ENCODE data around the gene MROH7. TPM values are rescaled to one million over a fixed set of nuclear protein-coding genes. Genes with fewer than 3 reads are reported as not detected.

The MROH7 gene
- polyA plus RNA-seq, 1 donor: 6.0 TPM

DNA sequence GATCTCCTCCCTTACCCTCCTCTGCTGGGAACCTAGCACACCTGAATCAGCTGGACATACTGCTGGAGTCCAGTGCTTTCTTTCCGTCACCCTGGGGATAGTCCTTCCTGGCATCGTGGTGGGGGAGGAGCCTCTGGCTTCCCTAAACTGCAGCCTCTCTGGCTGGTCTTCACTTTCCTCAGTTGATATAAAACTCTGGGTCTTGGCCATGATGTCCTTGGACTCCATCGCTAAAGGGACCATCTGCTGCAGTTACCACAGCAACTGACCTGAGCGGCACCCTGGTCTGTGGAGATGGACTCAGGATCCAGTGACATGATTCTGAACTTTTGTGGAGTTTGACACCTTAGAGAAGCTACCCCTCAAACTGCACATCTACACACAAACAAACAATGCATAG is 99.9 kb downstream of the MROH7 start:
- DNase-seq (ENCODE audit: low read depth): no peak

DNA sequence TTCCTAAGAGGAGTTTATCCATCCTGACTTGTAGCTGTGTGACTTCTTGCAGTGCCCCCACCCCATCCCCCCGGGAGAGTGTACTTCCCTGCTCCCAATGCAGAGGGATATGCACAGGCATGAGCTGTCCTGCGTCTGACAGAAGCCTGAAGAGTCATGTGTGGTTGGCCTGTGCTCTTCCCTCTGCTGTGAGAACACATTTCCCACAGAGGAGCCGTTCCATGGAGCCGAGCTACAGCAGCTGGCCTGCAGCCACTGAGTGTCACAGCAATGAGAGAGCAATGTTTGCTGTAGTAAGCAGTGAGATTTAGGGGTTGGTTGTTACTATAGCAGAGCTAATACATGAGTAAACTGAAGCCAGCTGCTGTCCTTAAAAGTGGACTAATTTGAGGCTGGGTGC is 100.7 kb downstream of the MROH7 start:
- no peak for DNase-seq (ENCODE audit: low read depth)

DNA sequence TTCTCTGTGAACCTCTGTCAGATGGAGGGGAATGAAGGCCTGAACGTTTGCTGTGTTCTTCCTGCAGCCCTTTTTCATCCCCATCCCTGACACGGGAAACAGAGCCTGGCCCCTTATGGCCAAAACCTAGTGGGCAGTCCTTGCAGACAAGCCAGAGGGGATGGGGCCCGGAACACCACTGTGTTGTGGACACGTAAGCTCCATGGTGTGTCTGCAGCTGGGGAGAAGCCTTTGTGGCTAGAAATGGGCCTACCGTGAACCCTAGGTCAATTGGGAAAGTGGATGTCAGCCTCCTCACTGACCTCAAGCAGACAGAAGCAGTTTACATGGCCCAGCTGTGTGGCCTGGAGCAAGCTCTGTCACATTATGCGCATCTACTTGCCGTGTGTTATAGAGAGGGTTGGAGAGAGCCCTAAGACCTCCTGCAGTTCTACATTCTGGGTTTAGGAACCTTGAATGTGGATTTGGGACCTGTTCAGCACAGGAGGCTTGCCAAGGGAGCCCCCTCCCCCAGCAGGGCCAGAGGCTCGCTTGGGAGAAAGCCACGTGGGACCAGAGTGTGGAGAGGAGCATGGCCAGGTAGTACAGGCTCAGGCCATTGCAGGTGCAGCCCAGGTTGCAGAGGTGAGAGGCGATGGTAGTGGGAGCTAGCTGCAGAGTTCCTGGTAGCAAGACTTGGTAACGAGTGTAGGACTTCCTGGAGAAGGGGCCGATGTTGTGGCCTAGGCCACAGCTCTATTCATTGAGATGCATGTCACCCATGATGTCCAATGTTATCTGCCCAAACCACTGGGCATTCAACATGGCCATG is 102.0 kb downstream of the MROH7 start:
- no peak for DNase-seq (ENCODE audit: low read depth)

DNA sequence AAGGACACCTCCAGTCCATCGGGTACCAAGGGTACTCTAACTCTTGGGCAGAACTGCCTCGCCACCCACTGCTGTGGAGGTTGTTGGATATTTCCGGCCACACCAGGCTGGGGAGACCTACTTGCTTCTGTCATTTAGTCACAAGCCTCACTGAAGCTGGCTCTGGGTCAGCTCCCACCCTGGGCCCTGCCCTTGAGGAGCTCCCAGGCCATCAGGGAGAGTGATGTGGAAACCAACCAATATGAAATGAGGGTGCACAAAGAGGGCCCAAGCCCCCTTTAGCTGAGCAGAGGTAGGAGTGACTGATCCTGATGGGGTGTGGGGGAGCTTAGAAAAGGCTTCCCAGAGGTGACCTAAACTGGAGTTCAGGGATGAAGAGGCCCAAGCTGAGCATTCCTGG is 103.1 kb downstream of the MROH7 start:
- DNase-seq (ENCODE audit: low read depth): no peak

DNA sequence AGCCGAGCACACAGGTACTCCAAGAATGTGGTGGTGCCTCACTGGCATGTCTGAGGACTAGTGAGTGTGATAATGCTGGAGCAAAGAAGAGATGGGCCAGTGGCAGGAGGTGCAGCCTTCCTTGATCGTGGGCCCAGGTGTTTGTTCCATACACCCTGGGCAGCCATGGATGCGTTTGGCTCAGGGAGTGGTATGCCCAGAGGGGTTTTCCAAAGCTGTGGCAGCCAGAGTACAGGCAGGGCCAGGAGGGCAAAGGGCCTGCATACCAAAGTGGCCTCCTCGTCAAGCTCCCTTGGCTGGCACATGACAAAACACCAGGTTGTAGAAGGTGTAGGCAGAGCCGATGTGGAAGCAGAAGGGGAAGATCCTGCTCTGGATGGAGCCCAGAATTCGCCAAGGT is 103.7 kb downstream of the MROH7 start:
- DNase-seq (ENCODE audit: low read depth): no peak

DNA sequence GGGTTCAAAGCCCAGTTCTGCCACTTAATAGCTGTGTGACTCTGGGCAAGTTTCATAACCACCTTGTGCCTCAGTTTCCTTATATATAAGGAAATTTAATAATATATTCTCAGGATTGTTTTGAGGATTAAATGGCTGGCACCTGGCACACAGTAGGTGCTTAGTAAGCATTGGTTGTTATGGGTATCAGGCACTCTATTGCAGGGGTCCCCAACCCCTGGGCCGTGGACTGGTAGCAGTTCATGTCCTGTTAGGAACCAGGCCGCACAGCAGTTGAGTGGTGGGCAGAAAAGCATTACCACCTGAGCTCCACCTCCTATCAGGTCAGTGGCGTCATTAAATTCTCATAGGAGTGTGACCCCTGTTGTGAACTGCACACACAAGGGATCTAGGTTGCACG is 104.3 kb downstream of the MROH7 start:
- DNase-seq (ENCODE audit: low read depth): no peak

DNA sequence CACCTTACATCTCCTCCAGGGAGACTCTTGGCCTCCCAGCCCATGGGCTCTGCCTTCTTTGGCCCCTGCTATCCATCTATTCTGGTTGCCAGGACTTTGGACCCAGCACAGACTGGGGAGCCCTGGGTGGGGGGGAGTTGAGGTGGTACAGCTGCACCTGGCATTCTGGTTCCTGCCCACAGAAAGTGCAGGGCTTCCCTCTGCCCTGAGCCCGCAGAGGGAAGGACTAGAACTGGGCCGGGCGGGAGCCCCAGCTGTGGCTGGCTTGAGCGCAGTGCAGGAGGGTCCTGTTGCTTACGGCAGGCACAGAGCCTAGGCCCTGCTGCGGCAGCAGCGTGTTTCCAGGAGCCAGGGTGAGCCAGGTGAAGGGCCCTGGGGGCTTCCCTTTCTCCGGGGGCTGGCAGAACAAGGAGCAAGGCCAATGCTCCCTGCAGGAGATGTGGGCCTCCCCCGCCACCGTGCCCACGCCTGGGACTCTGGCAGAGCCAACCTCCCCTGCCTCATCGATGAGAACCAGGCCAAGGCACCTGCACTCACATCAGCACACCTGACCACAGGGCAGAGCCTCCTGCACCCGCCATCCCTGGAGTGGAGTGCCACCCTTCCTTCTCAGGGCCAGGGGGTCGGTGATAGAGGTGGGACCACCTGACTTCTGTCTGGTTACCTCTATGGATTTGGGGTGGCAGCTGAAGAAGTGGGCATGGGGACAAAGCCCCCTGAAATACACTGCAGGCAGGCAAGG is 106.7 kb downstream of the MROH7 start:
- no peak for DNase-seq (ENCODE audit: low read depth)

DNA sequence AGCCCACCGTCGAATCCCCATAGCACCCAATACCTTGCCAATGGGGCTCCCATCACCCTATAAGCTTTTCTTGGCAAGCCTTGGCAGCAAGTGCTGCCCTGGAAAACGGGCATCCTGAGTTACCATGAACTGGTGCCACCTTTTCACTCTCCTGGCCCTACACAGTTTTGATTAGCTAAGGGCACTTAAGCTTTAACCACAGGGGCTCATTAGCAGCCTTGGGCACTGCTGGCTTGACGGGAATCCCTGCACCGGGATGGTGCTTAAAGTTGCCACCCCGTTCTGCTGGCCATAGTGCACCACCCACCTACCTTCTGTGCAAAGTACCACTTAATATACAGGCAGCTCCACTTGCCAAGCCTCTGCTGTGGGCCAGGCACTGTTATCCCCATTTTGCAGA is 109.0 kb downstream of the MROH7 start:
- no peak for DNase-seq (ENCODE audit: low read depth)

DNA sequence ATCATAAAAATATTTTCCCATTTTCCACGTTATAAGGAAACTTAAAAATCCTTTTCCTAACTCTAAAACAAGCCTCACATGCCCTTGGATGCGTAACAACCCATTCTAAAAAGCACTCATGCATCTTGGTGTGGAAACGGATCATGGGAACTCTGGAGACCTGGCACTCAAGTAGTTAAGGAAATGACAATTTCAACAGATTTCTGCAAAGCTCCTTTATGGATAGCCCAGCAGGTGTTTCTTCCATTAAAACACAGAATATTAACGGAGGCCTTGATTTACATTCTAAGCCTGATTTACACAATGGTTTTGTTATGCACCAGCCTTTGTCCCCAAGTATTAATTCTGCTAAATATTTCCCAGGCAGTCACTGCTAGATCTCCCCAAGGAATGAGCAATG is 109.8 kb downstream of the MROH7 start:
- no peak for DNase-seq (ENCODE audit: low read depth)

DNA sequence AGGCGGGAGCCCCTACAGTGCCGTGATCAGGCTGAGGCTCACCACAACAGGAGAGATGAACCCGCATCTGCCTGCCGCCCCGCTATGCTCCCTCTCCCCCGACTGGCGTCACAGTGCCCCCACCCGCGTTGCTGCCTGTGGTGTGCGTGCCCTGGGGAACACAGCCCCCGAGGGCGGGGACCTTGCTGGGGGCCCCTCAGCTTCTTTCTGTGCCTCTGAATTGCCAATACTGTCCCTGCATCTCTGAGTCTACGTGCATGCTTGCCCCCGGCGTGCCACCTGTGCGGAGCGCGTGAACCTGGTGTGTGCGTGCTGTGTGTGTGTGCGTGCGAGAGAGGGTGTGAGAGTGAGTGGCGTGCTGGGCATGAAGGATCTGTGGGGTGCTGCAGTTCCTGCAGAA is 112.5 kb downstream of the MROH7 start:
- DNase-seq (ENCODE audit: low read depth): no peak

DNA sequence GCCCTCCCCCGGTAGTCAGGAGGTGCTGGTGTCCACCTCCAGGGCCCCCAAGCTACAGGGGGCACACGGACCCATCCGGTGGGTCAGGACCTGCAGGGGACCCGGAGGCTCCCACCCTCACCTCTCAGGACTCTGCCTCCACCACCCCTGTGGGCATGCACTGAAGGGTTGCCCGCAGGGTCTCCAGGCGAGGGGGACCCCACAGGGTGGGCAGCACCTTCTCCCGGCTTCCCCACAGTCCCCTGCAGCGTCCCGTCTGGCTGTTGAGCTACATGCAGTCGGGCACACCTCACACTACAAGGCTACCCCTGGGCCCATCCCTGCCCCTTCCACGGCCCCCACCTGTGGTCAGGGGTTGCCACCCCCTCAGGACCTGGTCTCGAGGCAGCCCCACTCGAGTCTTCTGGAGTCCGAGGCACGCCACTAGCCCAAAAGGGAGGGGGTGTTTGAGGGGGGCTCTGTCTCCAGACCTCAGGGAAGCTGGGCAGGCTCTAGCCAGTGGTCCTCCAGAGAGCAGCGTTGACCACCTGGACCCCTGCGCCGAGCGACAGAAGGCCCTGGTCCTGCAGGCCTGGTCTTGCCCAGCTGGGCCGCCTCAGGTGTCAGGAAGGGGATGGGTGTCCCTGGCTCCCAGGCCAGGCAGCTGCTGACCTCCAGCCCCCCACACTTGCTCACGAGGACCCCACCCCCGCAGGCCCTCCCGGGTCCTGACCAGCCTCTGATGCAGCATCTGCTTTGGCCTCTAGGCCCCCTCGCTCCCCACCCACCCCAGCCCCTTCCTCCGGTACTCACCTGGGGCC is 113.1 kb downstream of the MROH7 start:
- no peak for DNase-seq (ENCODE audit: low read depth)

DNA sequence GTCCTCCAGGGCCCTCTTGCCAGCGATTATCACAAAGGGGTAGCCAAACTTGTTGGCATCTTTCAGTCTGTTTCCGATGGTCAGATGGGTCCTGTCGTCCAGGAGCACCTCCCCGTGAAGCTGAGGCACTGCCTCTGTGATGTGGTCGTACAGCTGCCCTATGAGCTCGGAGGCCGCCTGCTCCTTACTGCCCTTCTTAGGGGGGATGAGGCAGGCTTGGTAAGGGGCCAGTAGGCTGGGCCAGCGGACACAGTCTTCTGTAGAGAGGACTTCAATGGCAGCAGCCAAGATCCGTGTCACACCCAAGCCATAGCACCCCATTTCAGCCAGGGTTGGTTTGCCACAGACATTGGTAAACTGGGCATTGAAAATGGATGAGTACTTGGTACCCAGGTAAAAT is 116.2 kb downstream of the MROH7 start:
- no peak for DNase-seq (ENCODE audit: low read depth)

DNA sequence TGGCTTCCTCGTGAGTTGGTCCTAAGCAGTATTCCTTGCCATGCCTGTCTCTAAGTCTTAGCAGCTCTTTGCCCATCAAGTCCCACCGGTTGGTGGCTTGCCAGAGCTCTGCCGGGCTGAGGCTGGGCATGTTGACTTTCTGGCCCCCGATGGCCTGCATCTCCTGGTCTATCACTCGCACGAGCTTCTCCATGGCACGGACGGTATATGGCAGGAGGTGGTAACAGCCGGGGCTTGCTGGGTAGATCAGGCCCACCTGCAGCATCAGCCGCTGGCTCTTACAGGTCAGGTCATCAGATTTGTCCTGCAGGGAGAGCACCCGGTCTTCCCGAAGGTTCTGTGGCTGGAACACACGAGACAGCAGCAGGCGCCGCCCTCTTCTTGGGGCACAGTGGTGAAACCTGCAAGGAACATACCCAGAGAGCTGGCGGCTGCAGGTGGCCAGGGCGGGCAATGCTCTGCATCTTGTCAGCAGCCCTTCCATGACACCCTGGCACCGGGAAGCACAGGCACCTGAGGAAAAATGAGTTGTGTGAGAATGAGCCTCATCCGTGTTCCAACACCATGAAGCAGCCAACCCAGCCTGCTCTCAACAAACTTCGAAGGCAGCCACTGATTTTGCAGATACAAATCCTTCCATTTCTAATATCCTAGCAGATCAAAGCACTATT is 117.2 kb downstream of the MROH7 start:
- no peak for DNase-seq (ENCODE audit: low read depth)

Other genes starting within 250 kb of the MROH7 start
- 52.0 TPM for gene SSBP3, start 235.4 kb upstream of the MROH7 start, polyA plus RNA-seq (ENCODE audit: insufficient read length)
- gene ACOT11, start 93.6 kb upstream of the MROH7 start, polyA plus RNA-seq (ENCODE audit: insufficient read length): 5.1 TPM
- 0.34 TPM for gene FAM151A, start 18.3 kb upstream of the MROH7 start, polyA plus RNA-seq (ENCODE audit: insufficient read length)
- gene TTC4, start 74.1 kb downstream of the MROH7 start, polyA plus RNA-seq (ENCODE audit: insufficient read length): 27.6 TPM
- gene PARS2, start 122.7 kb downstream of the MROH7 start, polyA plus RNA-seq (ENCODE audit: insufficient read length): 3.8 TPM
- gene TTC22, start 159.5 kb downstream of the MROH7 start, polyA plus RNA-seq (ENCODE audit: insufficient read length): 0.05 TPM
- gene DHCR24, start 245.4 kb downstream of the MROH7 start, polyA plus RNA-seq (ENCODE audit: insufficient read length): 19.2 TPM

Measured in forelimb muscle (tissue), 1 donor.